HG02943 (cell line): ENCODE measurements around the gene PSMB3.
"Not testable (repeated sequence)": the region's sequence is repeated elsewhere in the genome, so short reads cannot be mapped to it uniquely, and the experiment has no call there.

ENCODE experiments used
- ATAC-seq: cut with Tn5 transposase; IDR thresholded peaks from one replicate; pipeline ENCODE4 v1.9.1; 2021; ENCODE audit warnings: mild to moderate bottlenecking, low read depth, moderate library complexity; ENCODE audit not compliant: unreplicated experiment

Gene PSMB3

DNA sequence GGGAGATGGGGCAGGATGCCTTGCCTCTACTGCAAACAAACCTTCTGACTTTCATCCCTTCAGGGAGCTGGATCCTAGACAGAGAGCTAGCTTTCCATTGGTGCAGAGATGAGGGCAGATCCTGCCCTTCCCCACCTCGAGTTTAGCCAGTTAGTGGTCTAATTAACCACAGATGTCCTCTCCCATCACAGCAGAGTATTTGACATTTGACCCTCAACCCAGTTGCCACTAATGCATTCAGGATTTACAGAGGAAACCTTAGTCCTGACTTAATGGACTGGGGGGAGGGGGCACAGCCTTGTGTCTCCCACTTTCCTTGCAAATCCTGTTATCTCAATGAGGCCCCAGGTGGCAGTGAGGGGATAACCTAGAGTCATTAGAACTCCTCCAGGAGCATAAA lies 36.6 kb downstream of the PSMB3 start:
- no peak for ATAC-seq

- not testable (repeated sequence) for ATAC-seq
Observed at GRCh38 chr17:38790148-38790707, 37.7 kb downstream of the PSMB3 start.

GRCh38 chr17:38791162-38791561 lies 38.6 kb downstream of the PSMB3 start:
- ATAC-seq = no peak

GRCh38 chr17:38794221-38794620 lies 41.7 kb downstream of the PSMB3 start:
- no peak for ATAC-seq

DNA sequence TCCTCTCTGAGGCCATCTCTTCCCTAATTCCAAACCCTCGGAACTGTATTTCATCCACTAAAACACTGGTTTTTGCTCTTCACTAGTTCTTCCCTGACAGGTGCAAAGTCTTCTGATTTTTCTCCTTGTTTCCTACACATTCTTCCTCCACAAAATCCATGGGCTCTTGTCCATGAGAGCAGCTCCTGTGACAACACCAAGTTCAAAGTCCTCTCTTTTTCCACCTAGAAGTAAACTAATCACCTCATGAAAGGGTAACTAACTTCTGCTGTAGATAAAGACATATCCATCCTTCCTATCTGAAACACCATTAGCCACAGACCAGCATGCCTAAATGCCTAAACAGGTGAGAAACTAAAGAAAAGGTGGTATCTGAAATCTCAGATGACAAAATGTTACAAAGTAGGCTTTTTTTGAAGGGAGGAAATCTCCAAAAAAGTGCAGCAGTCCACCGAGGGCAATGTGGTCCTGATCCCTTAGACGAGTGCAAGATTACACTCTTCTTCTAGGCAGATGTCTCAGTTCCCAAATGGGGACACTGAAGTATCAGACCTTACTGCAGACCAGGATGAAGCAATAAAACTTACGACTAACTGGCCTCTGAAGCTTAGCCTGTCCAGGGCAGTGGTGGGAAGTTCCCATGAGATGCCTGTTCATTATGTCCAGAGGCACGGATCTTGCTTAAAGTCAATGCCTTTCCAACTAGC lies 44.1 kb downstream of the PSMB3 start:
- ATAC-seq = no peak

DNA sequence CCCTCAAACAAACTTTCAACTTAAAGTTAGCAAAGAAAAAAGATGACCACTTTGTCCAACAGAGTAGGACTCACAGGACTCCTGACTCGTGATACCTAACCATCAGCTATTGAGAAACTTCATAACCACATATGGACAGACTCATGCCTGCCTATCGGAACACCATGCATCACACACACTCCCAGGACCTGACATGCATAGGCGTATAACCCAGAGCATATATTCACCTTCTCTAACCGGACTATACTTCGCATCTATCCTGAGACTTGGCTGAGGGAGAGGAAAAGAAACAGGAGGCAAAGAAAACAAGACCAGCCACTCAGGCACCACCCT lies 44.6 kb downstream of the PSMB3 start:
- no peak for ATAC-seq

GRCh38 chr17:38797828-38798227 lies 45.3 kb downstream of the PSMB3 start:
- no peak for ATAC-seq

DNA sequence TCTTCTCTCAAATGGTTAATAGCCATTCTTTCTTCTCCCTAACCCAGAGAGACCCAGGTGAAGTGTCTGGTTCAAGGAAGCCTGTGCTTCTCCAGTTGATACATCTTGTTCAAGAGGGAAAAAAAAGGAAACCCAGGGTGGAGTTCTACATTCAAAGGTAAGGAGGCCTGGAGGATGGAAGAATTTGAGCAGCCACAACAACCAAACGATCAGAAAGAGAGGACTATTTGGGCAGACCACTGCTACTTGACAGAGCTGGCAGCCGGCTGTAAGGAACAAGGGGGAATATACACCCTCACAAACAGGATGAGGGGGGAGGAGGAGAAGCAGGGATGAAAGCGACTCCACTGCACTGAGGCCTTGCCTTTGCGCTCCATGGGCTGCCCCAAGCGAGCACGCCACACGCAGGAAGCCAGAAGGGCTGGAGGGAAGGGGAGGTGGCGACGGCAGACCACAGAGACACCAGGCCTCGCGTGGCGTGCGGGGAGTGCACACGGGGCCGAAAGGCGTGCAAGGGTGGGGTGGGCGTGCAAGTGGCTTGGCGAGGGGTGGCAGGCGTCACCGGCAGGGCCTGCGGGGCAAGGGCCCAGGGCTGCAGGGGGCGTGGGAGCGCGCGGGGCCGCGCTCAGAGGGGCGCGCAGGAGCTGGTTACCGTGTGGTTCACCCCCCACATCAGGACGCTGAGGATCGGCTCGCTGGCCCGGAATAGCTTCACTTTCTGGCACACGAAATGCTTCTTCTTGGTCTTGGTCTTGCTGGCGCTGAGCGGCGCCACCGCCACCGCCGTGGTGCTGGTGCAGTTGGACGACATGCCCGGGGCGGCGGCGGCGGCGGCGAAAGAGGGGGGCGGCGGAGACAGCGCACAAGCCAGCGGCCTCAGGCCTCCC lies 46.3 kb downstream of the PSMB3 start:
- peak; percentile 37 for ATAC-seq

DNA sequence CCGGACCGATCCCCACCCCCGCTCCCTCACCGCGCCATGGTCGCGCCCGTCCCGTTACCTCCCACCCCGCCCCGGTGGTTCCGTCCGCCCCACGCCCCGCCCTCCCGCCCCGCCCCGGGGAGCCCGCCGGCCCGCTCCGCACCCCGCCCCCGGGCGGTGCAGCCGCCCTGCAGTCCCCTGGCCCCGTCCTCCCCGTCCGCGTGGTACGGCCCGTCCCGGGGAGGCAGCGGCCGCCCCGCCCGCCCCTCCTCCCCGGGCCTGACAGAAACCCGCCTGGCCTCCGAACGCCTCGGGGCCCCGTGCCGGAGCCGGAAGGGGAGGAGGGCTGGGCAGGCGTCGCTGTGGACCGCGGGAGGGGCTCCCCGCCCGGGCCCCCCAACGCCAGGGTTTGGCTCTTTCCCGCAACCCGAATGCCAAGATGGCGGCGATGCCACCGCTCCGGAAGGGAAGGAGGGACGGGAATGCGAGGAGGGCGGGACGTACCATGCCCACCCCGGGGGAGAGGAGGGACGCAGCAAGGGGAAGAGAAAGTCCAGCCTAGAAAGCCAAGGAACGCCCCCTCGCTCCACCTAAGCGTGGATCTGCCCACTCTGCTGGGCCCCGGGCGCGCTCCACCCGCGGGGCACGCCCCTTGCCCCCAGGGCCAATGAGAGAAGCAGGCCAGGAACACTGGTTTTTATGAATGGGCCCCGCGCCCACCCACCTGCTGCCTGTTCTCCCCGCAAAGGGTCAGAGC lies 47.1 kb downstream of the PSMB3 start, which contains the start of gene PIP4K2B:
Gene PIP4K2B (minus strand): TSS at position 56 of the 736 bp plus-strand sequence. CDS start 132 bp downstream, outside the sequence.
- peak; percentile 75 for ATAC-seq

- no peak for ATAC-seq
Observed at GRCh38 chr17:38800237-38800760, 47.8 kb downstream of the PSMB3 start.

- no peak for ATAC-seq
Observed at GRCh38 chr17:38809828-38810227, 57.3 kb downstream of the PSMB3 start.
